Endothelial cell of hepatic sinusoid (primary cell): ENCODE results near the gene RIT1.
"Not testable (repeated sequence)": the region's sequence is repeated elsewhere in the genome, so short reads cannot be mapped to it uniquely, and the experiment has no call there.

Experiments
- in situ Hi-C: cut with HindIII; loops from 2 replicates; pipeline ENCODE4 v1.10.0; 2017; ENCODE audit warnings: low sequenced_read_pairs

RIT1 gene

GRCh38 chr1:155934097-155934935 is 23.2 kb upstream of the RIT1 start, which contains the start of gene KHDC4:
Gene KHDC4, minus strand, starts transcription at chr1:155934413. Its CDS starts 40 bp downstream, at chr1:155934373.
- in situ Hi-C loops = no loop called here

- in situ Hi-C loops = no loop called here
These were observed 22.5 kb upstream of the RIT1 start for GRCh38 chr1:155933591-155934096.

GRCh38 chr1:155932487-155932886 is 21.3 kb upstream of the RIT1 start:
- in situ Hi-C loops = no loop called here

GRCh38 chr1:155932081-155932480 is 20.9 kb upstream of the RIT1 start:
- in situ Hi-C loops = no loop called here

- in situ Hi-C loops = no loop called here
These were observed 20.3 kb upstream of the RIT1 start for GRCh38 chr1:155931332-155932038.

GRCh38 chr1:155930725-155931124 is 19.6 kb upstream of the RIT1 start:
- in situ Hi-C loops = not testable (repeated sequence)

- in situ Hi-C loops = no loop called here
These were observed 17.9 kb upstream of the RIT1 start for GRCh38 chr1:155929057-155929456.

GRCh38 chr1:155925506-155925905 is 14.4 kb upstream of the RIT1 start:
- in situ Hi-C loops = no loop called here

- in situ Hi-C loops = no loop called here
These were observed 9.6 kb upstream of the RIT1 start for GRCh38 chr1:155920717-155921116.

- in situ Hi-C loops = no loop called here
These were observed 8.7 kb upstream of the RIT1 start for GRCh38 chr1:155919801-155920200.

GRCh38 chr1:155918660-155919059 is 7.5 kb upstream of the RIT1 start:
- in situ Hi-C loops = no loop called here

- in situ Hi-C loops = no loop called here
These were observed 3.0 kb upstream of the RIT1 start for GRCh38 chr1:155913969-155914757.

- in situ Hi-C loops = no loop called here
These were observed 947 bp upstream of the RIT1 start for GRCh38 chr1:155912056-155912536.

GRCh38 chr1:155910621-155911121 is 478 bp downstream of the RIT1 start:
- in situ Hi-C loops = no loop called here

GRCh38 chr1:155909894-155910293 is 1.3 kb downstream of the RIT1 start:
- in situ Hi-C loops = no loop called here

GRCh38 chr1:155904261-155904660 is 6.9 kb downstream of the RIT1 start:
- in situ Hi-C loops = no loop called here

- in situ Hi-C loops = no loop called here
These were observed 11.0 kb downstream of the RIT1 start for GRCh38 chr1:155900161-155900560.

- in situ Hi-C loops = loop anchor here (5.0 kb wide), 1 partner anchor 37 kb away; no protein-coding TSS in a partner anchor
These were observed 11.5 kb downstream of the RIT1 start for GRCh38 chr1:155899683-155900082.

GRCh38 chr1:155898888-155899287 is 12.3 kb downstream of the RIT1 start:
- in situ Hi-C loops = loop anchor here (5.0 kb wide), 1 partner anchor 37 kb away; no protein-coding TSS in a partner anchor

- in situ Hi-C loops = loop anchor here (5.0 kb wide), 1 partner anchor 35 kb away; no protein-coding TSS in a partner anchor
These were observed 13.4 kb downstream of the RIT1 start for GRCh38 chr1:155897746-155898145.
